HUES64 (cell line): ENCODE data around the gene SPOCK3.

Experiments
- H3K27ac ChIP-seq: 2 replicates; pipeline ENCODE4 v1.7.0; 2013; ENCODE audit warnings: low read depth, low read length, inconsistent platforms
- H3K27me3 ChIP-seq: 2 replicates; pipeline ENCODE4 v1.6.1; 2013; ENCODE audit warnings: mild to moderate bottlenecking, low read length; ENCODE audit not compliant: insufficient read depth
- H3K36me3 ChIP-seq: 2 replicates; pipeline ENCODE4 v1.6.1; 2013; ENCODE audit warnings: mild to moderate bottlenecking, low read length; ENCODE audit not compliant: insufficient read depth
- H3K4me1 ChIP-seq: 2 replicates; pipeline ENCODE4 v1.6.1; 2013; ENCODE audit warnings: mild to moderate bottlenecking, low read length, moderate library complexity; ENCODE audit not compliant: insufficient read depth
- H3K4me3 ChIP-seq: 2 replicates; pipeline ENCODE4 v1.5.1; 2013; ENCODE audit warnings: mild to moderate bottlenecking, low read length, moderate library complexity
- H3K9ac ChIP-seq: 2 replicates; pipeline ENCODE4 v1.6.1; 2013; ENCODE audit warnings: mild to moderate bottlenecking, low read depth, low read length
- H3K9me3 ChIP-seq: 2 replicates; pipeline ENCODE4 v1.6.1; 2013; ENCODE audit warnings: low read depth, low read length; ENCODE audit not compliant: insufficient read depth
- WGBS: fragments of 150-250, 120-280 bp; methylation state at CpG from one replicate; pipeline ENCODE4 v1.1.7; 2013; ENCODE audit warnings: missing lambda C conversion rate; 5-methylcytosine and 5-hydroxymethylcytosine counted together

The SPOCK3 gene

DNA sequence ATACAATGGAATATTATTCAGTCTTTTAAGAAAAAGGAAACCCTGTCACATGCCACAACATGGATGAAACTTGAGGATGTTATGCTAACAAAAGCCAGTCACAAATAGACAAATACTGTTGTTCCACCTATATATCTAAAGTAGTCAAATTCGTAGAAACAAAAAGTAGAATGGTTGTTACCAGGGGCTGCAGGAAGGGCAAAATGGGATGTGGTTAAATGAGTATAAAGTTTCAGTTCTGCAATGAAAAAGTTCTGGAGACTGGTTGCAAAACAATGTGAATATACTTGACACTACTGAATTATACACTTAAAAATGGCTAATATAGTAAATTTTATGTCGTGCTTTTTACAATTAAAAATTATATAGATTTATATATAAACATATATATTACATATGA, 12.2 kb downstream of the SPOCK3 start:
- 89% methylated on average over 1 of the region's 2 CpGs for WGBS
- H3K4me3 ChIP-seq, result no peak overlapping the region
- no peaks in the 10 kb centered on the region for H3K36me3 ChIP-seq
- no peak overlapping the region for H3K27ac ChIP-seq
- no peak overlapping the region for H3K9ac ChIP-seq
- H3K4me1 ChIP-seq, result peaks cover 6% of the 10 kb centered on the region; the same call in 1 of the 2 replicates
- no peaks in the 10 kb centered on the region for H3K9me3 ChIP-seq
- no peaks in the 10 kb centered on the region for H3K27me3 ChIP-seq

- Histone ChIP-seq H3K27me3 (no peaks in the 10 kb centered on the region), H3K27ac (no peak overlapping the region), H3K36me3 (no peaks in the 10 kb centered on the region), H3K4me3 (no peak overlapping the region), H3K9me3 (no peaks in the 10 kb centered on the region), H3K4me1 (peaks cover 6% of the 10 kb centered on the region; the same call in 1 of the 2 replicates), H3K9ac (no peak overlapping the region)
- WGBS, result 96% methylated on average over 4 of the region's 4 CpGs
These were observed 13.2 kb downstream of the SPOCK3 start for GRCh38 chr4:167221084-167221483.

GRCh38 chr4:167218022-167218608, 16.2 kb downstream of the SPOCK3 start:
- no peaks in the 10 kb centered on the region for H3K27me3 ChIP-seq
- H3K4me3 ChIP-seq, result no peak overlapping the region
- H3K9ac ChIP-seq, result no peak overlapping the region
- H3K9me3 ChIP-seq, result no peaks in the 10 kb centered on the region
- no peaks in the 10 kb centered on the region for H3K36me3 ChIP-seq
- 80% methylated on average over 3 of the region's 3 CpGs for WGBS
- H3K27ac ChIP-seq, result no peak overlapping the region
- H3K4me1 ChIP-seq, result peaks cover 6% of the 10 kb centered on the region; the same call in 1 of the 2 replicates

- no peak overlapping the region for H3K9ac ChIP-seq
- H3K36me3 ChIP-seq, result no peaks in the 10 kb centered on the region
These were observed 17.5 kb downstream of the SPOCK3 start for GRCh38 chr4:167216783-167217182.

DNA sequence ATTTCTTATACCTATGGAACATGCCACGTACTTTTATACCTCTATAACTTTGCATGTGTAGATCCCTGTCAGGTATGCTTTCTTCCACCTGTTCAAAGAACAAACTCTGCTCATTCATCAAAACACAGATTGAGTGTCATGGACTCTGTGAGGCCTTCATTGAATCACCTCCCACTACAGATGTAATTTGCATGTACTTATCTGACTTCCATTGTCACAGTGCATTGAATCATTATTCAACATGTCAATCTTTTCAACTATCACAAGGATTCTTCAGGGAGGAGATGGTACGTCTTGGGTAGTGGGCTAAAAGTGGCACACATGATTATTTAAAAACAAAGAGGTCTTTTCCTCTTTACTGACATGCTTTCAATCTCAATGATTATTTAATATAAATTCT, 24.1 kb downstream of the SPOCK3 start:
- peaks cover 4% of the 10 kb centered on the region; the same call in 1 of the 2 replicates for H3K4me1 ChIP-seq
- no peaks in the 10 kb centered on the region for H3K27me3 ChIP-seq
- WGBS, result 92% methylated on average over 1 of the region's 2 CpGs
- H3K27ac ChIP-seq, result no peak overlapping the region
- no peaks in the 10 kb centered on the region for H3K9me3 ChIP-seq
- no peak overlapping the region for H3K4me3 ChIP-seq
- H3K36me3 ChIP-seq, result no peaks in the 10 kb centered on the region
- H3K9ac ChIP-seq, result no peak overlapping the region

More at GRCh38 chr4:167216783-167217182, 17.5 kb downstream of the SPOCK3 start:
- no CpG with 5 or more reads among the region's 2 CpGs for WGBS
- no peak overlapping the region for H3K27ac ChIP-seq
- H3K4me3 ChIP-seq, result no peak overlapping the region
- H3K4me1 ChIP-seq, result peaks cover 8% of the 10 kb centered on the region; the same call in 1 of the 2 replicates
- H3K27me3 ChIP-seq, result no peaks in the 10 kb centered on the region
- H3K9me3 ChIP-seq, result no peaks in the 10 kb centered on the region

DNA sequence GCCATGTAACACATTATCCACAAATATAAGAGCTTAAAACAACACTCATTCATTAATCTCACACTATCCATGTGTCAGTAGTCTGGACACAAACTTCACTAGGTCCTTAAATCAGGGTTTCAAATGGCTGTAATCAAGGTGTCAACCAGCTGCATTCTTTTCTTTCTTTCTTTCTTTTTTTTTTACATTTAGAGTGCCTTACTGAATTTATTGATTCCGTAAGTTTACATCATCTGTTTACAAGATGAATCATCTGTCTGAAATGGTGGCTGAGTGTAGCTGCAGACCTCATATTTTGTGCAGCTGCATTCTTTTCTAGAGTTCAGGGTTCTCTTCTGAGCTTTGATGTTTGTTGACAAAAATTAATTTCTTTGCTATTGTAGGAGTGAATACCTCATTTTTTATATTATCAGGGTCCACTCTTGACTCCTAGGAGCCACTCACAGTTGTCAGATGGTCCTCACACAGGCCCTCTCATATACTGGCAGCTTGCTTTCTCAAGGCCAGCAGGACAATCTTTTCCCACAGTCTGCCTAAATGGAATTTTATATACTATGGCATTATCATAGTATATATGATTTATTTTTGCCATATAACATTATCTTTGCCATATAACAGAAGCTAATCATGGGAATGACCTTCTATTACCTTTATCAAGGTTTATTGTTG, 37.8 kb downstream of the SPOCK3 start:
- WGBS, result 100% methylated on average over 1 of the region's 1 CpG
- no peaks in the 10 kb centered on the region for H3K4me1 ChIP-seq
- H3K27me3 ChIP-seq, result no peaks in the 10 kb centered on the region
- no peak overlapping the region for H3K27ac ChIP-seq
- H3K4me3 ChIP-seq, result no peak overlapping the region
- no peaks in the 10 kb centered on the region for H3K9me3 ChIP-seq
- H3K9ac ChIP-seq, result no peak overlapping the region
- no peaks in the 10 kb centered on the region for H3K36me3 ChIP-seq

DNA sequence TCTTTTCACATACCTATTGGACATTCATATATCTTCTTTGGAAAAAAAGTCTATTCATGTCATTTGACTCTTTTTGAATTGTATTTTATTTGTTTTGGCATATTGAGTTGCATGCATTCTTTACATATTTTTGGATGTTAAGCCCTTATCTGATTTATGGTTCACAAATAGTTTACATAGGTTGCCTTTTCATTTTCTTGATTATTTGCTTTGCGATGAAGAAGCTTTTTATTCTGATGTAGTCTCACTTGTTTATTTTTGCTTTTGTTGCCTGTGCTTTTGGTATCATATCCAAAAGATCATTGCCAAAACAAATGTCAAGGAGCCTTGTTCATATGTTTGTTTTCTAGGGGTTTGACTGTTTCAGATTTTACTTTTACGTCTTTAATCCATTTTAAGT, 43.9 kb downstream of the SPOCK3 start:
- no peaks in the 10 kb centered on the region for H3K36me3 ChIP-seq
- no peaks in the 10 kb centered on the region for H3K27me3 ChIP-seq
- no peak overlapping the region for H3K4me3 ChIP-seq
- no peaks in the 10 kb centered on the region for H3K9me3 ChIP-seq
- H3K9ac ChIP-seq, result no peak overlapping the region
- WGBS, result no CpG with 5 or more reads among the region's 2 CpGs
- no peaks in the 10 kb centered on the region for H3K4me1 ChIP-seq
- H3K27ac ChIP-seq, result no peak overlapping the region

DNA sequence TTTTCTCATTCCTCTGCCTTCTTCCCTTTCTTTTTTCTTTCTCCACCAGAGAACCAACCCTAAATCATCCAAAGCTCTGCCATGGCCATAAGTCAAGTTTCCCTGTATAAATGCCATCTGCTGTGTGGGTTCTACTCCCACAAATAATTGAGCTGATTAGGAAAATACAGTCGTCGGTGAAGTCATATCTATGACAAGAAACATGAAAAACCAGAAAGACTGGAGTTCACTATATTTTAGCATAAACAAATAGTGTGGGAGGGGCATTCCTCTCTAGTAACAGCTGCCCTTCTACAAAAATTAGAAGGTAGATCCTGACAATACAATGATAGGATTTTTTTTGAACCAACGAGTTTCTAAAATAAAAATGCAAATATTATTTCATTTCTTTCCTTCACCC, 48.8 kb downstream of the SPOCK3 start:
- H3K36me3 ChIP-seq, result no peaks in the 10 kb centered on the region
- H3K27me3 ChIP-seq, result no peaks in the 10 kb centered on the region
- WGBS, result 100% methylated on average over 3 of the region's 3 CpGs
- H3K4me3 ChIP-seq, result no peak overlapping the region
- no peak overlapping the region for H3K9ac ChIP-seq
- H3K27ac ChIP-seq, result no peak overlapping the region
- no peaks in the 10 kb centered on the region for H3K4me1 ChIP-seq
- no peaks in the 10 kb centered on the region for H3K9me3 ChIP-seq

- Histone ChIP-seq H3K9me3 (no peaks in the 10 kb centered on the region), H3K36me3 (no peaks in the 10 kb centered on the region), H3K27me3 (no peaks in the 10 kb centered on the region), H3K4me1 (no peaks in the 10 kb centered on the region), H3K9ac (no peak overlapping the region), H3K4me3 (no peak overlapping the region), H3K27ac (no peak overlapping the region)
These were observed 51.3 kb downstream of the SPOCK3 start for GRCh38 chr4:167183036-167183435.

DNA sequence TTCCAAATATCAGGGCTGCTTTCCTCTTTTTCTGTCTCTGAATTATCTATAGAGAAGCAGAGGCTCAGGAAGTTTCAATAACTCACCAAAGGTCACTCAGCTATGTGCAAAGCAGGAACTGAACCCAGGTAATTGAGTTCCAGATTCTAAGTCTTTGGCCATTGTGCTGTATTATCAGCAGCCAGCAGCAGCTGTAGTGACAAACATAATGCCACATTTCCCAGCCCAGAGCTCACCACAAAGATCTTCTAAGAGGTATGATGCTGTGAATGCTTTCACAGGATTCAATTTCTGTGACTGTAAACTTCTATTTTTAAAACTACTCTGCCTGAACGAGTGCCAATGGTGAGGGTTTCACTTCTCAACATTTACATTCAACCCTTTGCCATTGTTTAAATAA, 56.4 kb downstream of the SPOCK3 start:
- H3K27ac ChIP-seq, result no peak overlapping the region

GRCh38 chr4:167176723-167177367, 57.4 kb downstream of the SPOCK3 start:
- H3K27me3 ChIP-seq, result no peaks in the 10 kb centered on the region
- H3K9ac ChIP-seq, result no peak overlapping the region
- no peak overlapping the region for H3K27ac ChIP-seq
- WGBS, result 77% methylated on average over 6 of the region's 6 CpGs
- H3K4me1 ChIP-seq, result no peaks in the 10 kb centered on the region
- H3K9me3 ChIP-seq, result no peaks in the 10 kb centered on the region
- no peaks in the 10 kb centered on the region for H3K36me3 ChIP-seq
- H3K4me3 ChIP-seq, result no peak overlapping the region

More for the DNA sequence above, 56.4 kb downstream of the SPOCK3 start:
- H3K36me3 ChIP-seq, result no peaks in the 10 kb centered on the region
- no peaks in the 10 kb centered on the region for H3K27me3 ChIP-seq
- H3K9me3 ChIP-seq, result no peaks in the 10 kb centered on the region
- WGBS, result 90% methylated on average over 1 of the region's 1 CpG
- H3K4me1 ChIP-seq, result no peaks in the 10 kb centered on the region
- no peak overlapping the region for H3K9ac ChIP-seq
- no peak overlapping the region for H3K4me3 ChIP-seq
